NCI-H748 (cell line): ENCODE measurements around the gene HOXC5.
A peak's percentile ranks its signal among the peaks of the same experiment; 100 is the strongest.
"Not testable (repeated sequence)": the region's sequence is repeated elsewhere in the genome, so short reads cannot be mapped to it uniquely, and the experiment has no call there.

Experiments
- DNase-seq: peaks from one replicate; lab custom pipeline; 2025; ENCODE audit not compliant: unreplicated experiment; lab: John Stamatoyannopoulos, UW

HOXC5 gene

DNA sequence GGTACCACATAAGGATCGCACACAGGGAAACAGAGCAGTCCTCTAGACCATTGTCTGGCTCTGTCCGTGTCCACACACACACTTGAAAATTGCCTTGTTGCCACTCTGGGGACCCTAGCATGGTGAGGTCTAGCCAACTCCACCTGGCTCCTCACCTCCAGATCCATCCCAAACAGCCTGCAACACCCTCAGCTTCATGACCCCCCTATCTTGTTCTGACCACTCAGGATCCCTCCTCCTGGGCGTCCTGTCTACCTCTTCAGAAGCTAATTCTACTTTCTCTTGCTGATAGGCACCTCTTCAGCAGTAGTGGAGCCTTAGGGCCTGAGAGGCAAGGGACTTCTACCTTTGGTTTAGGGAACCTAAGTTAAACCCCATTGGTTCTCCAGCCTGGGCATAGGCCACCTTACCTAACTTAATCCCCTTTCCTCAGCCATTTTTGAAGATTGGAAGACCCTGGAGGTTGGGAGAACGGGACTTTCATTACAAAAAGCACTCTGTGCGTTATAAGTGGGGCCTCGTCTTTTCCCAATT lies 697 bp upstream of the HOXC5 start:
- DNase-seq: no peak

DNA sequence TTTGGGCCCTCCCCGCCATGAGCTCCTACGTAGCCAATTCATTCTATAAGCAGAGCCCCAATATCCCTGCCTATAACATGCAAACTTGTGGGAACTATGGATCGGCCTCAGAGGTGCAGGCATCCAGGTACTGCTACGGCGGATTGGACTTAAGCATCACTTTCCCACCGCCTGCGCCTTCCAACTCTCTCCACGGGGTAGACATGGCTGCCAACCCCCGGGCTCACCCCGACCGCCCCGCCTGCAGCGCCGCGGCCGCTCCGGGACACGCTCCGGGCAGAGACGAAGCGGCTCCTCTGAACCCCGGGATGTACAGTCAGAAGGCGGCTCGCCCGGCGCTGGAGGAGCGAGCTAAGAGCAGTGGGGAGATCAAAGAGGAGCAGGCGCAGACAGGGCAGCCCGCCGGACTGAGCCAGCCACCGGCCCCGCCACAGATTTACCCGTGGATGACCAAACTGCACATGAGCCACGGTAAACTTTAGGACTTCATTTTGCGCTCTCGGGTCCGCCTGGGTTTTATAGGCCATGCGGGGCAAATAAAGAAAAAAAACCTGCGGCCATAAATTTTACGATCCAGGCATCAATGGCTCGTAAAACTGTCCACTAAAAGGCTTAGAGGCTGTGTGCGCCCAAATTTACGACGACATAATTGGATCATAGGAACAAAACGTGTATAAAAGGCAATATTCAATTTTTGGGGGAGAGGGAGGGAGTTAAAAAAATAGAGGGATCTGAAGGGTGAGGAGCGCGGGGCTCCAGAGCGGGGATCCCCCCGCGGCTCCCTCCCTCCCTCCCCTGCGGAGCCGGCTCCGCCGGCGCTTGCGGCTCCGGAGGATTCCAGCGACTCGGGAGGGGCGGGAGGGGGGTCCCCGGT lies 493 bp downstream of the HOXC5 start:
- DNase-seq: peak; percentile 72

- DNase-seq: peak; percentile 49
These were observed 1.3 kb downstream of the HOXC5 start for GRCh38 chr12:54033980-54034784.

DNA sequence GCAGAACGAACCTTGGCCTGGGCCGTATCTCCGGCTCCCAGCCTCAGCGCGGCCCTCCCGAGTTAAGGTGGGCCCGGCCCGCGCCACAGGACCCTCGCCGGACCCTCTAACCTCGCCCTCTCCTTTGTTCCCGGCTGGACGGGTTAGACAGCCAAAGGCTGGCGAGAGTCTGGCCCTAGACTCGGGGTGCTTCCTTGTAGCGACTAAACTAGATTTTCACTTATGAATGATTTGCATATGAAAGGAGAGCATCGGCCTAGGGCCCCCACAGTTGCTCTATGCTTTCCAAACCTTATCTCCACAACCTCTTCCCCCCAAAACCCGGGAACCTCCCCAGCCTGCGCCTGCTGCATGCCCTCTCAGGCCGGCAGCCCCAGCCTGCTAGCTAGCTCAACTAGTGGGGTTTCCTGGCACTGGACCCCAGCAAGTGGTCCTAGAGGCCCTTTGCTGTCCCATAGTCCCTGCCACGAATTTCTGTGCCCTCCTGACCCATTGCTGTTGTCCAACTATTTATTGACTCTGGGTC lies 2.0 kb downstream of the HOXC5 start:
- DNase-seq: no peak

- no peak for DNase-seq
These were observed 2.9 kb downstream of the HOXC5 start for GRCh38 chr12:54035568-54036264.

- no peak for DNase-seq
These were observed 3.9 kb downstream of the HOXC5 start for GRCh38 chr12:54036620-54037359.

GRCh38 chr12:54037360-54038283 lies 4.8 kb downstream of the HOXC5 start:
- no peak for DNase-seq

- DNase-seq: no peak
These were observed 5.5 kb downstream of the HOXC5 start for GRCh38 chr12:54038284-54038870.

DNA sequence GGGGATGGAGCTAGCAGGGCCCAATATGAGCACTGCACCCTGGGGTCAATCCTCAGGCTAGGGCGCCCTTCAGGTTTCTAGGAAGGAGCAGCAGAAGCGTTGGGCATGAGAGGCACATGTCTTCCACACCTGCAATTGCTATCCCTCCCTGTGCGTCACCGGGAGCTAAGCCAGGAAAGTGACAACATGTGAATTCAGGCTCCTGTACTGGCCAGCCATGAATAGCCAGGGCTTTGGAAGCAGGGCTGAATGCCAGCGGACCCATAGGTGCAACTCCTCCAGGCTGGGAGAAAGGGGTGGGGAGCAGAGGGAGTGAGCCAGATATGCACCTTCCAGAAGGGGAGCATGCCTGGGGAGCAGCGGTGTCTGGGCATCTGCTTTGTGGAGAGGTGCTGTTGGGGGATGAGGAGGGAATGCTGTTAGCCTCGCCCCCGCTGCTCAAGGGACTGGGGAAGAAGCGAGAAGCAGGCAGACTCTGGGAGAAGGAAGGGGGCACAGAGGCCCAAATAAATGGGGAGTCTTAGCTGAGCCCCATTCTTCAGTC lies 6.1 kb downstream of the HOXC5 start:
- DNase-seq: no peak

DNA sequence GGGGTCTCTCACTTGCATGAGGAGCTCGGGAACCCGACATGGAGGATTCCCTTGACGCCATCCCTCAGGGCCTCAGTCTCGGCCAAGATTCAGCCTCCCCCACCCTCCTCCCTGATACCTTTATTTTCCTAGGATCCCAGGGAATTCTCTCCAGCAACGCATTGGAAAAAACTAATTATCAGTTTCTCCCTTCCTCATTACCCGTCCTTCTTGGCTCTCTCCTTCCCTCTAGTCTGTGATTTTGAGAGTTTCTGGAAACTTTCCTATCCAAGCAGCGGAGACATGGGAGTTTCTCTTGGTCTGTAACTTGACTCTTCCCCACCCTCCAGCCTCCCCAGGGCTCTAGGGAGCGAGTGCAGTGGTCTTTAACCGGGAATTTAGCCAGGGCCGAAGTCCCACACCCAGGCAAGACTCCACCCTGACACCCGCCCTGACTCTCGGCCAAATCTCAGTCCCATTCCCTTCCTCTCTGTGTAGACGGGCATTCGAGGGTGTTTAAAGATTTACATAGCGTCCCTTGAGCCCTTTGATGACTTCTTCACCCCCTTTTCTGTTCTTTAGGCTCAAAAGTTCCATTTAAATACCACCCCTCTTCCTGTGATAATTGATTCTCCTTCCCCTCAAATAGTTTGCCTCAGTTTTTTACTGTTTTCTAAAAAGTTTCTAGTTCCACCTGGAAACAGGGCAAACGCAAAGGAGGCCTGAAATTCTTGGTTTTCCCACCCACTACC lies 6.7 kb downstream of the HOXC5 start:
- no peak for DNase-seq

- DNase-seq: peak; percentile 15
These were observed 7.3 kb downstream of the HOXC5 start for GRCh38 chr12:54040148-54040494.

- DNase-seq: no peak
These were observed 7.8 kb downstream of the HOXC5 start for GRCh38 chr12:54040648-54041047.

DNA sequence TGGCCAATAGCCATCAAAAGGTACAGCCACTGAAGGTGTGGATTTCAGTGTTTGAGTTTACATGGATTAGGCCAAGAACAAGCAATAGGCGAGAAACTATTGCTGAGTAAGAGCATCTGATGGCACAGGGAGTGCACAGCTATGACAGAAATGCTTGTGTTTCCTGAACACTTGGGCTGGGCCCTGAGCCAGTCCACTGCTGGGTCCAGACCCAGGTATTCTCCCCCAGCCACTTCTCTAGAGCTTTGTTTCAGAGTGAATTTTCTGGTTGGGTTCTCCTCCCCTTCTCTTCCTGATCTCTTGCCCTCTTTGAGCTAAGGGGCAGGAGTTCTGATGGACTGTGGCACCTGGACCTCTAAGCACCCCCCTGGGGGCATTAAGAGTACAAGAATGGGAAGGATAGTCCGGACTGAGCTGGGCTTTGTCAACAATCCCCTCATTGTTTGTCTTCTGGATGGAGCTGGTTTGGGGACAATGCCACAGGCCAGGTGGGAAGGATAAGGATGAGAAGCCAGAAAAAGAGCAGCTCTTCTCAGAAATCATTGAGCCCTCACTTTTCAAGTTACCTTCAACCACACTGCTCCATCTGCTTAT lies 8.3 kb downstream of the HOXC5 start:
- DNase-seq: no peak

GRCh38 chr12:54042033-54042432 lies 9.2 kb downstream of the HOXC5 start:
- DNase-seq: not testable (repeated sequence)

DNA sequence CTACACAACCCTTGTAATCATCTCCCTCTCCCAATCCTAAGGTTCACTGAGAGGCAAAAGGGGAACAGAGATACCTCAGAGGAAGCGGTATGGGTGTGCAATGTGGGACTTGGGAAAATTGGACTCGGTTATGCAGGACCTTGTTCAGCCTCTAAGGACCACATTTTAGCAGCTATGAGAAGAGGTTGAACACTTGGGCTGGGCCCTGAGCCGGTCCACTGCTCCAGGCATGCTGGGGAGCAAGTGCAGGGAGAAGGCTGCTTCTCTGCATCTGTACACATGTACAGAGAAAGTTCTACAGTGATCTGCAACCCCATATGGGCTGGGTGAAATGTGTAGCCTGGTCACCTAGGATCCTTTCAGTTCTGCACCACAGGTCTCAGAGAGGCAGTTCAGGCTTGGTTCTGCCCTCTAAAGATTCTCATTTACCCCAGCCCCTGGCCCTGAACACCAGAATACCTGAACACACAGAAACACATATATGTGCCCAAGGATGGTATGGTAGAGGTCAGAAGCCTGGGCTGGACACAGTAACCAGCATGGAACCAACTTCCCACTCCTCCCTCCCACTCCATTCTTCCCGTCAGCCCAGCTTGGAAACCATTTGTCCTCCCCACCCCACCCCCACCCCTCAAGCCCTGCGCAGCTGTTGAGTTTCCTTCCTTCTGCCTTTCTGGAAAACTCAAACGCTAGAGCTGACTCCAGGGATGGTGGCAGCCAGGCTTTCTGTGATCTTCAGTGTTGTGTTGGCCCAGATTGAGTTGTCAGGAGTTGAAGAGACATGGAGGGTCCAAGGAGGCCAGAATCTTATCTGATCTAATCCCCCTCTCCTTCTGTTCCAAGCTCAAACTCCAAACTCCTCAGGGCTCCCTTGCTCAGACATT lies 10.4 kb downstream of the HOXC5 start:
- DNase-seq: no peak

- DNase-seq: no peak
These were observed 11.7 kb downstream of the HOXC5 start for GRCh38 chr12:54044425-54045103.
